IPS-15b (cell line): ENCODE data around the gene ENPP5.

Experiments
- H3K27me3 ChIP-seq: one replicate; pipeline ENCODE4 v1.6.1; 2013; ENCODE audit warnings: low read length; ENCODE audit not compliant: control insufficient read depth, insufficient read depth
- H3K36me3 ChIP-seq: one replicate; pipeline ENCODE4 v1.6.1; 2013; ENCODE audit warnings: low read length; ENCODE audit not compliant: control insufficient read depth, insufficient read depth
- H3K4me1 ChIP-seq: one replicate; pipeline ENCODE4 v1.6.1; 2013; ENCODE audit warnings: mild to moderate bottlenecking, low read length; ENCODE audit not compliant: control insufficient read depth, insufficient read depth
- H3K4me3 ChIP-seq: one replicate; pipeline ENCODE4 v1.5.1; 2013; ENCODE audit warnings: low read depth, low read length
- H3K9ac ChIP-seq: one replicate; pipeline ENCODE4 v1.6.1; 2013; ENCODE audit warnings: low read depth, mild to moderate bottlenecking, low read length
- H3K9me3 ChIP-seq: one replicate; pipeline ENCODE4 v1.6.1; 2013; ENCODE audit warnings: mild to moderate bottlenecking, low read length; ENCODE audit not compliant: control insufficient read depth, insufficient read depth

The ENPP5 gene, protein sequence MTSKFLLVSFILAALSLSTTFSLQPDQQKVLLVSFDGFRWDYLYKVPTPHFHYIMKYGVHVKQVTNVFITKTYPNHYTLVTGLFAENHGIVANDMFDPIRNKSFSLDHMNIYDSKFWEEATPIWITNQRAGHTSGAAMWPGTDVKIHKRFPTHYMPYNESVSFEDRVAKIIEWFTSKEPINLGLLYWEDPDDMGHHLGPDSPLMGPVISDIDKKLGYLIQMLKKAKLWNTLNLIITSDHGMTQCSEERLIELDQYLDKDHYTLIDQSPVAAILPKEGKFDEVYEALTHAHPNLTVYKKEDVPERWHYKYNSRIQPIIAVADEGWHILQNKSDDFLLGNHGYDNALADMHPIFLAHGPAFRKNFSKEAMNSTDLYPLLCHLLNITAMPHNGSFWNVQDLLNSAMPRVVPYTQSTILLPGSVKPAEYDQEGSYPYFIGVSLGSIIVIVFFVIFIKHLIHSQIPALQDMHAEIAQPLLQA

DNA sequence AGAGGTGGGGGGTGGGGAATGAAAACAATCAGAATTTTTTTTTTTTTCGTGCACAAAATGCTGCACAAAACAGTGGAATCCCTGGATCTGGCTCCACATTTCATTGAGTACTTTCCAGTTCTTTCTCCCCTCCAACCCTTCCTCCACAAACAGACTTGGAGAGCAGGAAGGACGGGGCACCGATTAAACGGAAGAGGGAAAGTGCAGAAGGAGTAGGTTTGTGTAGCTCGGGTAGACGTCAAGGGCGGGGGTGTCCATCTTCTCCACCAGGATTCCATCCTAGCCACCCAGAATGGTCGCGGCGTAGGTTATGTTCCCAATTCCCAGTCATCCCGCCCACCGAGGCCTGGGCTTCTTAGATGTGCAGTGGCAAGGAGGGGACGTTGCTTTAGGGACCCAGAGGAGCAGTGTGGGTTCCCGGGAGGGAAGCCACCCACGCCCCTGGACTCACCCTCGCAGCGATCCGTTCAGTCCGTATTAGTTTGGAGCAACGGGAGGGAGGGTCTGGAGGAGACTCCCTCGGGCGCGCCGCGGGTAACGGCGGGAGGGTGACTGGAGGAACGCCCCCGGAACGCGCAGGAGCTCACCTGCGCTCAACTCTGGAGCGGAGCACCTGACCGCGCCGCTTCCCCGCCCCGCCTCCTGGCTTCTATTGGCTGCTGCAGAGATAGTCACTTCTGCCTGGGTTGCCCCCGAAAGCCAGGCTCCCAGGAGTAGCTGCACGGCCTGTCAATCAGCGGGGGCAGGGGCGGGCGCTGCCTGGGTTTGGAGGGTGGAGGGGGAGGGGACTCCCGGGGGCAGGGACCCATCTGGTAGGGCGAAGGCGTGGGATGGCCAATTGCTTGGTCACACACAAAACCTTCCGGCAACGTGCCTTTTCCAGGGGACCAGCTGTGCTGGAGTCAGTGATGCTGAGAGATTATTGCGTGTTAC is at the start of gene ENPP5:
Gene ENPP5, minus strand, starts transcription at position 624 of the 933 bp plus-strand sequence. CDS start 2,718 bp downstream, outside the sequence.
- H3K4me3 ChIP-seq: peak within 1 kb of the TSS; percentile 97

DNA sequence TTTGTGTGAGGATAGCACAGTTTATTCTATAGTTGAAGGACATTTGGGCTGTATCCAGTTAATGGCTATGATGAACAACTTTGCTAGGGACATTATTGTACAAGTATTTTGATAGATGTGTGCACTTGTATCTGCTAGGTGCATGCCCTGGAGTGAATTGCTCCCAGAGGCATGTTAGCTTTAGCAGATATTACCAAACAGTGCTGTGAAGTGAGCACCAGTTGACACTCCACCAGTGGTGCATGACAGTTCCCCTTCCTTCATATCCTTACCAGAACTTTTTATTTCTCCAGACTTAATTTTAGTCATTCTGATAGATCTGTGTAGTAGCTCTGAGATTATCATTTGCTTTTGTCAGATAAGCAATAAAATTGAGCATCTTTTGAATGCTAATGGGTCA is 48.9 kb upstream of the ENPP5 start:
- Histone ChIP-seq H3K4me1 (peaks cover 5% of the 10 kb centered on the region), H3K36me3 (no peaks in the 10 kb centered on the region), H3K9ac (no peak overlapping the region)

More for the DNA sequence above, at the start of gene ENPP5:
- Histone ChIP-seq H3K9ac (peak within 1 kb of the TSS; percentile 78), H3K4me1 (no peaks in the 10 kb centered on the region), H3K9me3 (no peaks in the 10 kb centered on the region), H3K36me3 (no peaks in the 10 kb centered on the region), H3K27me3 (no peaks in the 10 kb centered on the region)

DNA sequence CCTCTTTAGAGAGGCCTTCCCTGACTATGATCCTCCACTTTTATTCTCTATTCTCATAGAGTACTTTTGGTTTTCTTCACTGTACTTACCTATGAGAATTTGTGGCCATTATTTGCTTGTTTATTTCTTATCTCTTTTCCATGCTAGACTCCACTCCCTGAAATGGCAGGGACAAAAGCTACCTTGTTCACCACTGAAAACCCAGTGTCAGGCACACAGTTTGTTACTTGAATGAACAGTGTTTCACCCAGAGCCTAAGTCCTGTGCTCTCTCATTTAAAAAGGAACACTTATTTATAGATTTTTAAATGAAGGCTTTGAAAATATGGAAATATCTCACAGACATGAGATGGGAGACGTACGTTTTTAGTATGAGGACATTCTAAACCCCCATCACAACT is 47.7 kb upstream of the ENPP5 start:
- H3K9ac ChIP-seq: no peak overlapping the region
- no peaks in the 10 kb centered on the region for H3K9me3 ChIP-seq
- H3K27me3 ChIP-seq: peaks cover 19% of the 10 kb centered on the region
- H3K36me3 ChIP-seq: no peaks in the 10 kb centered on the region
- H3K4me3 ChIP-seq: no peak overlapping the region
- peaks cover 5% of the 10 kb centered on the region for H3K4me1 ChIP-seq

More for the DNA sequence above, 48.9 kb upstream of the ENPP5 start:
- no peak overlapping the region for H3K4me3 ChIP-seq
- H3K27me3 ChIP-seq: peaks cover 17% of the 10 kb centered on the region
- no peaks in the 10 kb centered on the region for H3K9me3 ChIP-seq

DNA sequence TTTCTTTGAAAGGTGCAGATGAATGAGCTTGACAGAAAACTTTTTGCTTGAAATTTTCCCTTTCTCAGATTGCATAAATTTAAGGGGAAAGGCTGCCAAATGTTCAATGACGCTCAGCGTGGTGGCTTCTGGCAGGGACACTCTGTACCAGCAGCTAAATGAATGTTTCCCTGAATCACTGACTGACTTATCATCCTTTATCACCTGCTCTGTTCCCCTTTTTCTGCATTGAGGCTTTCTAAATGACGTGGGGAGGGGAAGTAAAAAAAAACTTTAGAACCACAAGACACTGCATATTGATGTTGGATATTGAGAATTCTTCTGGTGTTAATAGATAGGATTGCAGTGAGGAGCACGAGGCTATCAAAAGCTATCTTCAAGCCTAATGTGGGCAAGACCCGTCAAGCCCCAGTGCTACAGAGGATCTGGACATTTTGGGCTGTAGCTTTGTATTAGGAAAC is 46.9 kb upstream of the ENPP5 start:
- H3K4me1 ChIP-seq: peaks cover 5% of the 10 kb centered on the region
- H3K4me3 ChIP-seq: no peak overlapping the region
- no peaks in the 10 kb centered on the region for H3K36me3 ChIP-seq
- H3K9me3 ChIP-seq: no peaks in the 10 kb centered on the region
- H3K27me3 ChIP-seq: peaks cover 19% of the 10 kb centered on the region
- H3K9ac ChIP-seq: no peak overlapping the region

DNA sequence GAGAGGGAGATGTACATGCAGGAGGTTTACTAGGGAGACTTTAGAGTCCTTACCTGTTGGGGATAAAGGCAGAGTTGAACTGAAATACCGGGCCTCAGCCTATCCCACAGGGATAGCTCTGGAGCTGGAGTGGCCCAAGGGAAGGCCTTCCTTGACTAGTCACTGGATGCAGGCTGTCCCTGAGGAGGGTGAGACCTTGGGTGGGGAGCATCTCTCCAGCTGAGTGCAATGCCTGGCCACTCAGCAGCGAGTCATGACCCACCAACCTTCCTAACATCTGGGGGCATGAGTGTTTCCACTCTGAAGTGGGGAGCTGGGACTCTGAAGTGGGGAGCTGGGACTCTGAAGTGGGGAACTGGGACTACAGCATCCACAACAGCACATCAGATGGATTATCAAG is 46.1 kb upstream of the ENPP5 start:
- no peak overlapping the region for H3K9ac ChIP-seq
- H3K36me3 ChIP-seq: no peaks in the 10 kb centered on the region
- no peaks in the 10 kb centered on the region for H3K9me3 ChIP-seq
- H3K4me1 ChIP-seq: peaks cover 5% of the 10 kb centered on the region
- no peak overlapping the region for H3K4me3 ChIP-seq
- H3K27me3 ChIP-seq: peaks cover 19% of the 10 kb centered on the region

DNA sequence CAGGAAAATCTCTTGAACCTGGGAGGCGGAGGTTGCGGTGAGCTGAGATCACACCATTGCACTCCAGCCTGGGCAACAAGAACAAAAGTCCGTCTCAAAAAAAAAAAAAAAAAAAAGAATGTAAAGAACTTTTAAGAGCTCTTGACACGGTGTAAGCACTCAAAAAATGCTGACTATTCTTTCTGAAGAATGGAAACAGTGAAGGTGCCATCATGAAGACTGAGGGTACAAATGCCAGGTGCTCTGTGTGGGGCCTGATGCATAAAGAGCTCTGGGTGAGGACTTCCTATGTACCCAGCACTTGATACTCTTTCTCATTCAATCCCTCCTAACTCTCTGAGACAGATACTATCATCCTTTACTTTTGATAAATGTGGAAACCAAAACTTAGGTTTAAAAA is 45.0 kb upstream of the ENPP5 start:
- Histone ChIP-seq H3K4me1 (peaks cover 4% of the 10 kb centered on the region), H3K27me3 (peaks cover 19% of the 10 kb centered on the region), H3K4me3 (no peak overlapping the region)

DNA sequence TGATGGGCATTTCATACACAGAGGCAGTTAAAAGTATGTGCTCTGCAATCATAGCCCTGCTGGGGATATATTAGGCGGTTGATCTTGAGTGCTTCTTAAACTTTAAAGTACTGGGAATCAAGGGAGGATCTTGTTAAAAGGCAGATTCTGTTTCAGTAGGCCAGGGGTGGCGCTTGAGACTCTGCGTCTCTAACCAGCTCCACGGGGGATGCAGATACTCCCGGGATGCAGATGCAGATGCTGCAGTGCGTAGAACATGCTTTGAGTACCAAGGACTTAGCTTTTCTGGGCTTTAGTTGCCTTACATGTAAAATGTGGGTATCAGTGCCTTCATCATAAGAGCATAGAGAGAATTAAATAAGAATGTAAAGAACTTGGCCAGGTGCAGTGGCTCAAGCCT is 44.4 kb upstream of the ENPP5 start:
- no peaks in the 10 kb centered on the region for H3K9me3 ChIP-seq
- H3K36me3 ChIP-seq: no peaks in the 10 kb centered on the region
- peaks cover 2% of the 10 kb centered on the region for H3K4me1 ChIP-seq
- peaks cover 19% of the 10 kb centered on the region for H3K27me3 ChIP-seq
- H3K4me3 ChIP-seq: no peak overlapping the region
- H3K9ac ChIP-seq: no peak overlapping the region

More for the DNA sequence above, 45.0 kb upstream of the ENPP5 start:
- no peak overlapping the region for H3K9ac ChIP-seq
- H3K9me3 ChIP-seq: no peaks in the 10 kb centered on the region
- no peaks in the 10 kb centered on the region for H3K36me3 ChIP-seq

DNA sequence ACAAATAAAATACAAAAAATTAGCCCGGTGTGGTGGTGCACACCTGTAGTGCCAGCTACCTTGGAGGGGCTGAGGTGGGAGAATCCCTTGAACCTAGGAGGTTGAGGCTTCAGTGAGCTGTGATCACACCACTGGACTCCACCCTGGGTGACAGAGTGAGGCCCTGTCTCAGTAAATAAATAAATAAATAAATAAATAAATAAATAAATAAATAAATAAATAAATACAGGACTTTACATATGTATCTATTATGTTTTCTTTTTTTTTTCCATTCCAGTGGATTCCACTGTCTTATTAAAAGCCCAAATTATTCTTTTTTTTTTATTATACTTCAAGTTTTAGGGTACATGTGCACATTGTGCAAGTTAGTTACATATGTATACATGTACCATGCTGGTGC is 41.1 kb upstream of the ENPP5 start:
- no peaks in the 10 kb centered on the region for H3K9me3 ChIP-seq
- H3K4me3 ChIP-seq: no peak overlapping the region
- H3K4me1 ChIP-seq: peaks cover 2% of the 10 kb centered on the region
- no peaks in the 10 kb centered on the region for H3K36me3 ChIP-seq
- no peak overlapping the region for H3K9ac ChIP-seq
- peaks cover 19% of the 10 kb centered on the region for H3K27me3 ChIP-seq

DNA sequence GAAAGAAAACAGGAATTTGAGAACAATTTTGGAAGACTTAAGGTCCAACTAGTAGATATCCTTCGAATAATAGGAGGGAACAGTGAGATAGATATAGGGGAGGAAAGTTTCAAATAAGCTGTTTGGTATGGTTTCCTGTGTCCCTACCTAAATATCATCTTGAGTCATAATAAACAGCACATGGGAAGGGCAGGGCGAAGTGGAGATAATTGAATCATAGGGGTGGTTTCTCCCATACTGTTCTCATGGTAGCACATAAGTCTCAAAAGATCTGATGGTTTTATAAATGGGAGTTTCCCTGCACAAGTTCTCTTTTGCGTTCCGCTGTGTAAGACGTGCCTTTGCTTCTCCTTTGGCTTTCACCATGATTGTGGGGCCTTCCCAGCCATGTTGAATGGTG is 39.5 kb upstream of the ENPP5 start:
- Histone ChIP-seq H3K9ac (no peak overlapping the region), H3K36me3 (no peaks in the 10 kb centered on the region), H3K4me3 (no peak overlapping the region), H3K9me3 (no peaks in the 10 kb centered on the region), H3K27me3 (peaks cover 8% of the 10 kb centered on the region), H3K4me1 (peaks cover 2% of the 10 kb centered on the region)

DNA sequence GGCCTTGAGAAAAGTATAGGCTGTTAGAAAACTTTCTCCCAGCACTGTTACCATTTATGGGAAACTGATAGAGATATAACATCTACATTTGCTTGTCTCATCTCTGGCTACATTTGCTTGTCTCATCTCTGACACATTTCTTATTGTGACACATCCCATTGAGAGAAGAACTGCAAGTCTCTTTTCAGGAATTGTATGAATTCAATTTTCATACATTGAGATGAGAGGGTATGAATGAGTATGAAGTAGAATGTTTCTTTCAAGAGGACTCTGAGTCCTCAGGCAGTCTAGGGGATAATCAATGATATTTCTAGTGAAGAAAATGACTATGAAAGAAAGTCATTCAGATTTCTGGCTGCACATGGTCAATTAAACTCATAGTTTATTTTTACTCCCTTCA is 37.5 kb upstream of the ENPP5 start:
- Histone ChIP-seq H3K27me3 (no peaks in the 10 kb centered on the region), H3K9me3 (no peaks in the 10 kb centered on the region), H3K36me3 (no peaks in the 10 kb centered on the region), H3K4me1 (no peaks in the 10 kb centered on the region), H3K4me3 (no peak overlapping the region), H3K9ac (no peak overlapping the region)

DNA sequence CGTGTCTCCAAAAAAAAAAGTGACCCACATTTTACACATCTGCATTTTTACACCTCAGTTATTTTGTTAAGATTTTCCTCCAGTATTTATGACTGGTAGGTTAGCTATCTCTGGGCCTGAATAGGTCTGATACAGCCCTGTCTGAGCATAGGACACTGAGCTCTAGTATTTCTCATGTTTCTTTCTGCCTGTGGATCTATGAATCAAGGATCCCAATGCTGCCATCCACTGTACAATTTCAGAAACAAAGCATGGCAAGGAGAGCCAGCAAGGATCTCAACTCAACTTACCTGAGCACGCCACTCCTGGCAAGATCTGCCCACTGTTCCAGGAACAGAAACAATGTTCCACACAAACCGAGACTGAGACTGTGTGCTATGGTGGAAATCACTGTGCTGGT is 36.4 kb upstream of the ENPP5 start:
- Histone ChIP-seq H3K4me1 (no peaks in the 10 kb centered on the region), H3K9me3 (no peaks in the 10 kb centered on the region), H3K4me3 (no peak overlapping the region), H3K27me3 (no peaks in the 10 kb centered on the region), H3K9ac (no peak overlapping the region), H3K36me3 (no peaks in the 10 kb centered on the region)
